ENCODE results near the gene ZFP57. TPM values are rescaled to one million over a fixed set of nuclear protein-coding genes. Genes with fewer than 3 reads are reported as not detected.

ZFP57 gene
- total RNA-seq, 1 donor from 2014 or later: not detected

GRCh38 chr6:29685718-29686326 is 4.9 kb upstream of the ZFP57 start:
- Mint-ChIP-seq H3K27me3 (peaks cover 19% of the 10 kb centered on the region), H3K4me3 (no peak overlapping the region), H3K36me3 (no peaks in the 10 kb centered on the region), H3K4me1 (ENCODE audit: unreplicated experiment) (no peaks in the 10 kb centered on the region), H3K9me3 (no peaks in the 10 kb centered on the region), H3K27ac (no peak overlapping the region)
- TF ChIP-seq CTCF (conservative IDR thresholded peaks at IDR 0.05): no peak
- DNase-seq (ENCODE audit: extremely low spot score, unreplicated experiment): no peak

GRCh38 chr6:29681811-29682210 is 859 bp upstream of the ZFP57 start:
- H3K27ac Mint-ChIP-seq: no peak overlapping the region
- peaks cover 17% of the 10 kb centered on the region for H3K27me3 Mint-ChIP-seq
- H3K36me3 Mint-ChIP-seq: no peaks in the 10 kb centered on the region
- H3K4me3 Mint-ChIP-seq: no peak overlapping the region
- TF ChIP-seq CTCF (conservative IDR thresholded peaks at IDR 0.05): no peak
- H3K9me3 Mint-ChIP-seq: no peaks in the 10 kb centered on the region
- H3K4me1 Mint-ChIP-seq (ENCODE audit: unreplicated experiment): peaks cover 10% of the 10 kb centered on the region
- DNase-seq (ENCODE audit: extremely low spot score, unreplicated experiment): no peak

GRCh38 chr6:29680416-29680815 is 536 bp downstream of the ZFP57 start:
- TF ChIP-seq CTCF (conservative IDR thresholded peaks at IDR 0.05): no peak
- no peaks in the 10 kb centered on the region for H3K36me3 Mint-ChIP-seq
- H3K4me1 Mint-ChIP-seq (ENCODE audit: unreplicated experiment): peaks cover 12% of the 10 kb centered on the region

GRCh38 chr6:29679962-29680361 is 990 bp downstream of the ZFP57 start:
- Mint-ChIP-seq H3K36me3 (no peaks in the 10 kb centered on the region), H3K4me1 (ENCODE audit: unreplicated experiment) (peaks cover 12% of the 10 kb centered on the region), H3K27ac (no peak overlapping the region), H3K27me3 (peaks cover 9% of the 10 kb centered on the region), H3K4me3 (no peak overlapping the region), H3K9me3 (no peaks in the 10 kb centered on the region)
- no peak for TF ChIP-seq CTCF (conservative IDR thresholded peaks at IDR 0.05)
- DNase-seq (ENCODE audit: extremely low spot score, unreplicated experiment): no peak

More at GRCh38 chr6:29680416-29680815, 536 bp downstream of the ZFP57 start:
- Mint-ChIP-seq H3K4me3 (no peak overlapping the region), H3K27me3 (peaks cover 12% of the 10 kb centered on the region), H3K9me3 (no peaks in the 10 kb centered on the region), H3K27ac (no peak overlapping the region)
- no peak for DNase-seq (ENCODE audit: extremely low spot score, unreplicated experiment)

- no peaks in the 10 kb centered on the region for H3K36me3 Mint-ChIP-seq
- no peak overlapping the region for H3K27ac Mint-ChIP-seq
- H3K4me3 Mint-ChIP-seq: no peak overlapping the region
- H3K9me3 Mint-ChIP-seq: no peaks in the 10 kb centered on the region
- H3K27me3 Mint-ChIP-seq: peaks cover 4% of the 10 kb centered on the region
- no peak for DNase-seq (ENCODE audit: extremely low spot score, unreplicated experiment)
- no peak for TF ChIP-seq CTCF (conservative IDR thresholded peaks at IDR 0.05)
- H3K4me1 Mint-ChIP-seq (ENCODE audit: unreplicated experiment): peaks cover 12% of the 10 kb centered on the region
These were observed 2.8 kb downstream of the ZFP57 start for GRCh38 chr6:29678114-29678513.

Data from type B pancreatic cell (in vitro differentiated cells).